ENCODE data around the gene CARD9. TPM values are rescaled to one million over a fixed set of nuclear protein-coding genes. Genes with fewer than 3 reads are reported as not detected.

The CARD9 gene
- total and polyA plus RNA-seq, 2 experiments from 2014 or later = 0.11 to 0.60 TPM

GRCh38 chr9:136314944-136315343, 58.5 kb downstream of the CARD9 start:
- no peak overlapping the region for H3K4me2 ChIP-seq (ENCODE audit: unreplicated experiment)
- H3K79me2 ChIP-seq (ENCODE audit: insufficient read depth) = no peaks in the 10 kb centered on the region
- in situ Hi-C loops (cut with MboI) = no loop called here
- no peaks in the 10 kb centered on the region for H3K9me2 ChIP-seq (ENCODE audit: insufficient read depth)
- no peak overlapping the region for H3K9ac ChIP-seq
- no peak overlapping the region for H3K4me3 ChIP-seq
- 62 to 66% methylated on average over 4 of the region's 4 CpGs for WGBS, 2 experiments (ENCODE audit: low coverage in 1 of 2, low lambda C conversion rate in 2 of 2, missing lambda C conversion rate in 2 of 2)
- H3K36me3 ChIP-seq (ENCODE audit: low read depth) = no peaks in the 10 kb centered on the region
- DNase-seq = no peak
- H3K9me3 ChIP-seq (ENCODE audit: low read depth) = no peaks in the 10 kb centered on the region
- no peaks in the 10 kb centered on the region for H3F3A ChIP-seq (ENCODE audit: insufficient read depth)
- no peaks in the 10 kb centered on the region for H3K27me3 ChIP-seq (replicated peaks; ENCODE audit: insufficient read depth)
- TF ChIP-seq EZH2phosphoT487 (IDR thresholded peaks at IDR 0.05; ENCODE audit: insufficient read depth, low read depth) = no peak
- no peak for TF ChIP-seq EZH2 (IDR thresholded peaks at IDR 0.05; ENCODE audit: insufficient read depth, poor library complexity, severe bottlenecking)
- H3K4me1 ChIP-seq (ENCODE audit: insufficient read depth) = no peaks in the 10 kb centered on the region
- no peak overlapping the region for H2AFZ ChIP-seq
- H3K27ac ChIP-seq = no peak overlapping the region
- H4K20me1 ChIP-seq (ENCODE audit: insufficient read depth) = no peaks in the 10 kb centered on the region

- Histone ChIP-seq H3F3A (ENCODE audit: insufficient read depth) (no peaks in the 10 kb centered on the region), H3K27ac (no peak overlapping the region), H3K9ac (no peak overlapping the region), H4K20me1 (ENCODE audit: insufficient read depth) (no peaks in the 10 kb centered on the region), H3K4me2 (ENCODE audit: unreplicated experiment) (no peak overlapping the region), H3K9me3 (ENCODE audit: low read depth) (no peaks in the 10 kb centered on the region), H3K79me2 (ENCODE audit: insufficient read depth) (no peaks in the 10 kb centered on the region), H3K36me3 (ENCODE audit: low read depth) (no peaks in the 10 kb centered on the region), H3K9me2 (ENCODE audit: insufficient read depth) (no peaks in the 10 kb centered on the region), H3K4me3 (no peak overlapping the region), H3K27me3 (replicated peaks; ENCODE audit: insufficient read depth) (no peaks in the 10 kb centered on the region), H3K4me1 (ENCODE audit: insufficient read depth) (no peaks in the 10 kb centered on the region), H2AFZ (no peak overlapping the region)
- 78 to 80% methylated on average over 3 of the region's 3 CpGs for WGBS, 2 experiments (ENCODE audit: low coverage in 1 of 2, low lambda C conversion rate in 2 of 2, missing lambda C conversion rate in 2 of 2)
- in situ Hi-C loops (cut with MboI) = no loop called here
- DNase-seq = no peak
- TF ChIP-seq EZH2phosphoT487 (IDR thresholded peaks at IDR 0.05; ENCODE audit: insufficient read depth, low read depth) (no peak), EZH2 (IDR thresholded peaks at IDR 0.05; ENCODE audit: insufficient read depth, poor library complexity, severe bottlenecking) (no peak)
Measured at GRCh38 chr9:136314056-136314416, 59.4 kb downstream of the CARD9 start.

Other genes with a start within 250 kb of the CARD9 start
- not detected in 2 replicates for gene LHX3, start 168.5 kb downstream of the CARD9 start, total RNA-seq (2014; rRNA removed; shearing (Covaris generic))
- gene LHX3, start 168.5 kb downstream of the CARD9 start, polyA plus RNA-seq (2016; fragmentation: Nextera tagmentation; extraction: Ambion mirVana) = not detected in 2 replicates
- gene QSOX2, start 127.9 kb downstream of the CARD9 start, total RNA-seq (2014; rRNA removed; shearing (Covaris generic)) = 11.7 and 16.4 TPM in 2 replicates
- gene QSOX2, start 127.9 kb downstream of the CARD9 start, polyA plus RNA-seq (2016; fragmentation: Nextera tagmentation; extraction: Ambion mirVana) = 1.7 and 1.9 TPM in 2 replicates
- not detected in 2 replicates for gene CCDC187, start 69.6 kb downstream of the CARD9 start, total RNA-seq (2014; rRNA removed; shearing (Covaris generic))
- not detected in 2 replicates for gene CCDC187, start 69.6 kb downstream of the CARD9 start, polyA plus RNA-seq (2016; fragmentation: Nextera tagmentation; extraction: Ambion mirVana)
- gene GPSM1, start 46.1 kb downstream of the CARD9 start, total RNA-seq (2014; rRNA removed; shearing (Covaris generic)) = 51.6 and 57.1 TPM in 2 replicates
- gene GPSM1, start 46.1 kb downstream of the CARD9 start, polyA plus RNA-seq (2016; fragmentation: Nextera tagmentation; extraction: Ambion mirVana) = 12.4 and 13.7 TPM in 2 replicates
- 12.3 and 49.8 TPM in 2 replicates for gene DNLZ, start 9.9 kb downstream of the CARD9 start, total RNA-seq (2014; rRNA removed; shearing (Covaris generic))
- gene DNLZ, start 9.9 kb downstream of the CARD9 start, polyA plus RNA-seq (2016; fragmentation: Nextera tagmentation; extraction: Ambion mirVana) = 25.9 and 27.1 TPM in 2 replicates
- gene SNAPC4, start 26.5 kb upstream of the CARD9 start, total RNA-seq (2014; rRNA removed; shearing (Covaris generic)) = 5.2 and 8.2 TPM in 2 replicates
- 3.3 and 4.4 TPM in 2 replicates for gene SNAPC4, start 26.5 kb upstream of the CARD9 start, polyA plus RNA-seq (2016; fragmentation: Nextera tagmentation; extraction: Ambion mirVana)
- 36.4 and 50.2 TPM in 2 replicates for gene ENTR1, start 36.9 kb upstream of the CARD9 start, total RNA-seq (2014; rRNA removed; shearing (Covaris generic))
- 11.2 and 13.0 TPM in 2 replicates for gene ENTR1, start 36.9 kb upstream of the CARD9 start, polyA plus RNA-seq (2016; fragmentation: Nextera tagmentation; extraction: Ambion mirVana)
- 58.7 and 102 TPM in 2 replicates for gene PMPCA, start 37.0 kb upstream of the CARD9 start, total RNA-seq (2014; rRNA removed; shearing (Covaris generic))
- gene PMPCA, start 37.0 kb upstream of the CARD9 start, polyA plus RNA-seq (2016; fragmentation: Nextera tagmentation; extraction: Ambion mirVana) = 77.4 and 81.9 TPM in 2 replicates
- 8.1 and 12.5 TPM in 2 replicates for gene INPP5E, start 66.2 kb upstream of the CARD9 start, total RNA-seq (2014; rRNA removed; shearing (Covaris generic))
- 5.0 and 5.2 TPM in 2 replicates for gene INPP5E, start 66.2 kb upstream of the CARD9 start, polyA plus RNA-seq (2016; fragmentation: Nextera tagmentation; extraction: Ambion mirVana)
- 32.0 and 34.5 TPM in 2 replicates for gene SEC16A, start 109.4 kb upstream of the CARD9 start, total RNA-seq (2014; rRNA removed; shearing (Covaris generic))
- 40.4 and 43.4 TPM in 2 replicates for gene SEC16A, start 109.4 kb upstream of the CARD9 start, polyA plus RNA-seq (2016; fragmentation: Nextera tagmentation; extraction: Ambion mirVana)
- 5.2 and 5.7 TPM in 2 replicates for gene NOTCH1, start 172.4 kb upstream of the CARD9 start, total RNA-seq (2014; rRNA removed; shearing (Covaris generic))
- 1.5 TPM in 2 replicates for gene NOTCH1, start 172.4 kb upstream of the CARD9 start, polyA plus RNA-seq (2016; fragmentation: Nextera tagmentation; extraction: Ambion mirVana)